ENCODE results near the gene HSD17B2.

The HSD17B2 gene

DNA sequence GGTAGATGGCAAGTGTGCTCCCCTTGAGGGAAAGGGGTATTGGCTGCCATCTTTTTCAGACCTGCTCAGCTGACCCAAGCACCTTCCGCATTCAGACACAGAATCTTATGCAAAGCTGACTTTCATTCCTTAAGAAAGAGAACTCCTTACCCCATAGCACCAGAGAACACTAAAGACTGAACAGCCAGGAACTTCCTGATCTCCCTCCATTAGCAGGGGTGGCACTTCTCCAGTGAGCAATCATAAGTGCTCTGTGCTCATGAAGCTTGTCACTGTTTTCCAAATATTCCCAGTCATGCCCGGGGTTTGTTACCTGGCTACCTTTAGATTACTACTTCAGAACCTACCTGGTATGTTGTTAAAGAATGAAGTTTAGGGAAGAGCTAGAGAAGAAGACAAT, 11.9 kb downstream of the HSD17B2 start:
- Histone ChIP-seq H3K9me2 (ENCODE audit: low read depth, low read length) (no peaks in the 10 kb centered on the region), H2AFZ (ENCODE audit: low read length) (no peak overlapping the region), H3K4me1 (ENCODE audit: insufficient read depth, low read length, severe bottlenecking) (no peaks in the 10 kb centered on the region), H3K9ac (ENCODE audit: low read length) (no peak overlapping the region), H3K79me2 (ENCODE audit: insufficient read depth, low read length) (no peaks in the 10 kb centered on the region), H3K4me3 (ENCODE audit: low read depth, low read length, poor library complexity, severe bottlenecking) (no peak overlapping the region), H4K20me1 (ENCODE audit: insufficient read depth, low read length) (no peaks in the 10 kb centered on the region), H3F3A (ENCODE audit: insufficient read depth, low read length) (no peaks in the 10 kb centered on the region), H3K27ac (ENCODE audit: low read depth, low read length, poor library complexity, severe bottlenecking) (no peak overlapping the region), H3K36me3 (ENCODE audit: insufficient read depth, low read length) (no peaks in the 10 kb centered on the region), H3K27me3 (ENCODE audit: insufficient read depth, low read length) (0 out of 2 replicates have a peak, but pooled peaks cover 4% of the 10 kb centered on the region), H3K4me2 (ENCODE audit: low read length) (no peak overlapping the region), H3K9me3 (ENCODE audit: low read length) (no peaks in the 10 kb centered on the region)
- TF ChIP-seq, protein P1, sequence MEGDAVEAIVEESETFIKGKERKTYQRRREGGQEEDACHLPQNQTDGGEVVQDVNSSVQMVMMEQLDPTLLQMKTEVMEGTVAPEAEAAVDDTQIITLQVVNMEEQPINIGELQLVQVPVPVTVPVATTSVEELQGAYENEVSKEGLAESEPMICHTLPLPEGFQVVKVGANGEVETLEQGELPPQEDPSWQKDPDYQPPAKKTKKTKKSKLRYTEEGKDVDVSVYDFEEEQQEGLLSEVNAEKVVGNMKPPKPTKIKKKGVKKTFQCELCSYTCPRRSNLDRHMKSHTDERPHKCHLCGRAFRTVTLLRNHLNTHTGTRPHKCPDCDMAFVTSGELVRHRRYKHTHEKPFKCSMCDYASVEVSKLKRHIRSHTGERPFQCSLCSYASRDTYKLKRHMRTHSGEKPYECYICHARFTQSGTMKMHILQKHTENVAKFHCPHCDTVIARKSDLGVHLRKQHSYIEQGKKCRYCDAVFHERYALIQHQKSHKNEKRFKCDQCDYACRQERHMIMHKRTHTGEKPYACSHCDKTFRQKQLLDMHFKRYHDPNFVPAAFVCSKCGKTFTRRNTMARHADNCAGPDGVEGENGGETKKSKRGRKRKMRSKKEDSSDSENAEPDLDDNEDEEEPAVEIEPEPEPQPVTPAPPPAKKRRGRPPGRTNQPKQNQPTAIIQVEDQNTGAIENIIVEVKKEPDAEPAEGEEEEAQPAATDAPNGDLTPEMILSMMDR (IDR thresholded peaks at IDR 0.05; ENCODE audit: low read length): no peak
- TF ChIP-seq EZH2 (IDR thresholded peaks at IDR 0.05; ENCODE audit: borderline replicate concordance, low read length): no peak

DNA sequence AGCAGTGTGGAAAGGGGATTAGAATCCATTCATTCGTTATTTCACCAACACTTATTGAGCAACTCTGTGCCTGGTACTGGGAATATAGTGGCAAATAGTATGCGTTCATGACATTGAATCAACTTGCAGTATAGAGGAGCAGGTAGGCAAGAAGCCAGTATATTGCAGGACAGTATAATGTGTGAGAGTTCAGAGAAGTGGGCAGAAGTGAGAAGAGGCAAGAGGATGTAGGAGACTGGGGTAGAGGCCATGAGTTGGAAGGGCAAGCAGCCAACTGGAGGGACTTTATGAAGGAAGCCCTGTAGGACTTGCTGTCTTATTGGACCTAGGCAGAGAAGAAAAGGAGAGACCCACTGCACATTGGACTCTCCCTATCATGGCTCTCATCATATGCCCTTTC, 12.3 kb downstream of the HSD17B2 start:
- Histone ChIP-seq H2AFZ (ENCODE audit: low read length) (no peak overlapping the region), H3K36me3 (ENCODE audit: insufficient read depth, low read length) (no peaks in the 10 kb centered on the region), H4K20me1 (ENCODE audit: insufficient read depth, low read length) (no peaks in the 10 kb centered on the region), H3K9ac (ENCODE audit: low read length) (no peak overlapping the region), H3K4me3 (ENCODE audit: low read depth, low read length, poor library complexity, severe bottlenecking) (no peak overlapping the region), H3K27me3 (ENCODE audit: insufficient read depth, low read length) (0 out of 2 replicates have a peak, but pooled peaks cover 4% of the 10 kb centered on the region), H3K4me2 (ENCODE audit: low read length) (no peak overlapping the region), H3K9me2 (ENCODE audit: low read depth, low read length) (no peaks in the 10 kb centered on the region), H3K9me3 (ENCODE audit: low read length) (no peaks in the 10 kb centered on the region), H3K4me1 (ENCODE audit: insufficient read depth, low read length, severe bottlenecking) (no peaks in the 10 kb centered on the region), H3K79me2 (ENCODE audit: insufficient read depth, low read length) (no peaks in the 10 kb centered on the region), H3K27ac (ENCODE audit: low read depth, low read length, poor library complexity, severe bottlenecking) (no peak overlapping the region), H3F3A (ENCODE audit: insufficient read depth, low read length) (no peaks in the 10 kb centered on the region)
- TF ChIP-seq, protein P1 (IDR thresholded peaks at IDR 0.05; ENCODE audit: low read length): no peak
- no peak for TF ChIP-seq EZH2 (IDR thresholded peaks at IDR 0.05; ENCODE audit: borderline replicate concordance, low read length)

DNA sequence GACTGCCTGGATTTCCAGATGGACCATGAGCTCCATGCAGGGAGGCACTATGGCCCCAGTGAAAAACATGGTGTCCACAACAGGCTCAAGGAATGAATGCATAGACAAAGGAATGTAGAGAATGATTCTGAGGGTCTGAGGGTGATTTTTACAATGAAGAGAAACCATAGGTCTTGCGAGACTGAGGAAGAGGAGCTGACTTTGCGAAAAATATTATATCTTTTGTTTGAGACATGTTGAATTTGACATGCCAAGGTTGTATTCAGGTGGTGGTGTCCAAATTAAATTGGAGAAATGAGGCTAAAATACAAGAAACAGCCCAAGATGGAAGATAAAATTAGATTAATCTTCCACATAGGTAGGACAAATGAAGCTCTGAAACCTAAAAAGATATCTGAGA, 12.7 kb downstream of the HSD17B2 start:
- Histone ChIP-seq H3K27ac (ENCODE audit: low read depth, low read length, poor library complexity, severe bottlenecking) (no peak overlapping the region), H2AFZ (ENCODE audit: low read length) (no peak overlapping the region), H3K4me3 (ENCODE audit: low read depth, low read length, poor library complexity, severe bottlenecking) (no peak overlapping the region), H3K4me1 (ENCODE audit: insufficient read depth, low read length, severe bottlenecking) (no peaks in the 10 kb centered on the region), H3K9me3 (ENCODE audit: low read length) (no peaks in the 10 kb centered on the region), H3K27me3 (ENCODE audit: insufficient read depth, low read length) (0 out of 2 replicates have a peak, but pooled peaks cover 4% of the 10 kb centered on the region), H3K9ac (ENCODE audit: low read length) (no peak overlapping the region), H4K20me1 (ENCODE audit: insufficient read depth, low read length) (no peaks in the 10 kb centered on the region), H3K9me2 (ENCODE audit: low read depth, low read length) (no peaks in the 10 kb centered on the region), H3K79me2 (ENCODE audit: insufficient read depth, low read length) (no peaks in the 10 kb centered on the region), H3F3A (ENCODE audit: insufficient read depth, low read length) (no peaks in the 10 kb centered on the region), H3K4me2 (ENCODE audit: low read length) (no peak overlapping the region), H3K36me3 (ENCODE audit: insufficient read depth, low read length) (no peaks in the 10 kb centered on the region)
- no peak for TF ChIP-seq EZH2 (IDR thresholded peaks at IDR 0.05; ENCODE audit: borderline replicate concordance, low read length)
- TF ChIP-seq, protein P1 (IDR thresholded peaks at IDR 0.05; ENCODE audit: low read length): no peak
